ENCODE measurements around the gene SLC22A4. TPM values are rescaled to one million over a fixed set of nuclear protein-coding genes. Genes with fewer than 3 reads are reported as not detected.

SLC22A4 gene
- total and polyA plus RNA-seq, 7 donors: 1.1 to 17.5 (median 2.8) TPM

DNA sequence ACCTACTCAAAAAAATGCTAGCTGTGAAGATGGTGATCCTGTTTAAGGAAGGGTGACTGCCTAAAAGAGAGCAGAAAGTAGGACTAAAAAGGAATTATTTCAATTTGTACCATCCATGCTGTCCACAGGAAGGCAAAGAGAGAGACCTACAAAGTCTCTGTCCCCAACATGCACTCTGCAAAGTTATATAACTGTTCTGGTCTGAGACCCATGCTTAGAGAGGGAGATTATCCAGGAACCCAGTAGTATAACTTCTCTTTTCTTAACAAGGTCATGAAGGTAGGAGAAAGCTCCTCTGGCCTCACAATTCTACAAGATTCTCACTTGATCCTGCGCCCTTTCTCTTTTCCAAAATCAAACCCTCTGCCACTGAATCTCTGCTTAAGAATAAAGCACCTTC, 25.8 kb downstream of the SLC22A4 start:
- Histone ChIP-seq H3K9me3 (no peaks in the 10 kb centered on the region), H3K4me3 (no peak overlapping the region), H3K4me1 (peaks cover 34% of the 10 kb centered on the region), H3K27me3 (ENCODE audit: insufficient read depth in 3 of 3, low read length in 2 of 3) (no peaks in the 10 kb centered on the region), H3K27ac (peak overlapping the region; percentile 87), H3K36me3 (ENCODE audit: insufficient read depth in 1 of 2, low read depth in 1 of 2) (peaks cover 12 to 17% of the 10 kb centered on the region in 2 donors)
- TF ChIP-seq, protein P1, sequence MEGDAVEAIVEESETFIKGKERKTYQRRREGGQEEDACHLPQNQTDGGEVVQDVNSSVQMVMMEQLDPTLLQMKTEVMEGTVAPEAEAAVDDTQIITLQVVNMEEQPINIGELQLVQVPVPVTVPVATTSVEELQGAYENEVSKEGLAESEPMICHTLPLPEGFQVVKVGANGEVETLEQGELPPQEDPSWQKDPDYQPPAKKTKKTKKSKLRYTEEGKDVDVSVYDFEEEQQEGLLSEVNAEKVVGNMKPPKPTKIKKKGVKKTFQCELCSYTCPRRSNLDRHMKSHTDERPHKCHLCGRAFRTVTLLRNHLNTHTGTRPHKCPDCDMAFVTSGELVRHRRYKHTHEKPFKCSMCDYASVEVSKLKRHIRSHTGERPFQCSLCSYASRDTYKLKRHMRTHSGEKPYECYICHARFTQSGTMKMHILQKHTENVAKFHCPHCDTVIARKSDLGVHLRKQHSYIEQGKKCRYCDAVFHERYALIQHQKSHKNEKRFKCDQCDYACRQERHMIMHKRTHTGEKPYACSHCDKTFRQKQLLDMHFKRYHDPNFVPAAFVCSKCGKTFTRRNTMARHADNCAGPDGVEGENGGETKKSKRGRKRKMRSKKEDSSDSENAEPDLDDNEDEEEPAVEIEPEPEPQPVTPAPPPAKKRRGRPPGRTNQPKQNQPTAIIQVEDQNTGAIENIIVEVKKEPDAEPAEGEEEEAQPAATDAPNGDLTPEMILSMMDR (IDR thresholded peaks at IDR 0.05): no peak
- ATAC-seq (no peak), DNase-seq (no peak)
- 87 to 100% (median 97%) methylated on average over 1 of the region's 1 CpG for WGBS, 3 donors
- intact Hi-C loops (cut with DNase I): no loop called here

DNA sequence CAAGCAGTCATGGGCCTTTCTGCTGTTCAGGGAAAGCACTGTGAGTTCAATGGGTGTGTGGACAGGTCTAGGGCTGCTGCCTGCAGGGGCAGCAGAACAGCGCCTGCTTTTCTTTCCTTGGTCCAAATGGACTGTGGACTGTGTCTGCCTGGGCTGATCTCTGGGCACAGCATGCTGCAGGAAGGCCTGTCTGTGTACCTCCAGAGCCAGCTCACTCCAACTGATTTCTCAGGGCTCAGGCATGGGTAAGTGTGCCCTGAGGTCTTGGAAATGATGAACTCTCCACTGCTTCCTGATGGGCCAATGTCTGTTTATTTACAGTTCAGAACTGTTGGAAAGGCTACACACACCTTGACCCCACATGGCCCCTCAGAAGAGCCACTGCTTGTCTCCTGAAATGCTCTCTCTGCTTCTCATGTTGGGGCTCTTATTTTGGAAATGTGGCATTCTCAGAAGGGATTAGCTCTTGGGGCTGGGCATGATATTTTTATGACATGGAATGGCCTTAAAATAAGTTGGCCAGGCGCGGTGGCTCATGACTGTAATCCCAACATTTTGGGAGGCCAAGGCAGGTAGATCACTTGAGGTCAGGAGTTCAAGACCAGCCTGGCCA, 27.0 kb downstream of the SLC22A4 start:
- WGBS, 3 donors: 46 to 83% (median 49%) methylated on average over 3 of the region's 3 CpGs
- TF ChIP-seq, protein P1 (IDR thresholded peaks at IDR 0.05): no peak
- DNase-seq (no peak), ATAC-seq (peak in 2 of 4 donors; percentile 3 to 29)
- Histone ChIP-seq H3K27ac (no peak overlapping the region), H3K9me3 (no peaks in the 10 kb centered on the region), H3K4me1 (peaks cover 34% of the 10 kb centered on the region), H3K27me3 (ENCODE audit: insufficient read depth in 3 of 3, low read length in 2 of 3) (no peaks in the 10 kb centered on the region), H3K36me3 (ENCODE audit: insufficient read depth in 1 of 2, low read depth in 1 of 2) (peaks cover 12 to 21% of the 10 kb centered on the region in 2 donors), H3K4me3 (no peak overlapping the region)
- intact Hi-C loops (cut with DNase I): no loop called here

DNA sequence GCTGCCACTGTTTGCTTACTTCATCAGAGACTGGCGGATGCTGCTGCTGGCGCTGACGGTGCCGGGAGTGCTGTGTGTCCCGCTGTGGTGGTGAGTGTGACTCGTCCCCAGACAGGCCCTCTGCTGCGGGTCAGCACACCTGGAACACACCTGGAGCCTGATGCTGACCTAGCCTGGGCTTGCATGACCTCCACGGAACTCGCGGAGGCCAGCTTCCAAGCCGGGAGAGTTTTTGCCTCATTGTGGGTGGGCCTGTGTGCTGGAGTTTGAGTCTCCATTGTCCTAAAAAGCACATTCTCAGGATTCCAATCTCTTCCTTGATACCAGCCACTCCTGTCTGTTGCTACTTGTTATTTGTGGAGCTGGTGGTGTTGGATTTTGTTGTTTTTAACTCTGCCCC, 28.1 kb downstream of the SLC22A4 start:
- ATAC-seq: no peak
- DNase-seq: no peak
- H3K9me3 ChIP-seq: no peaks in the 10 kb centered on the region
- 74 to 79% (median 76%) methylated on average over 11 of the region's 11 CpGs for WGBS, 3 donors
- peaks cover 32% of the 10 kb centered on the region for H3K4me1 ChIP-seq
- intact Hi-C loops (cut with DNase I): no loop called here
- no peak overlapping the region for H3K4me3 ChIP-seq
- TF ChIP-seq, protein P1 (IDR thresholded peaks at IDR 0.05): no peak
- H3K27me3 ChIP-seq (ENCODE audit: insufficient read depth in 3 of 3, low read length in 2 of 3): no peaks in the 10 kb centered on the region
- H3K36me3 ChIP-seq (ENCODE audit: insufficient read depth in 1 of 2, low read depth in 1 of 2): peaks cover 7 to 25% of the 10 kb centered on the region in 2 donors
- H3K27ac ChIP-seq: no peak overlapping the region

DNA sequence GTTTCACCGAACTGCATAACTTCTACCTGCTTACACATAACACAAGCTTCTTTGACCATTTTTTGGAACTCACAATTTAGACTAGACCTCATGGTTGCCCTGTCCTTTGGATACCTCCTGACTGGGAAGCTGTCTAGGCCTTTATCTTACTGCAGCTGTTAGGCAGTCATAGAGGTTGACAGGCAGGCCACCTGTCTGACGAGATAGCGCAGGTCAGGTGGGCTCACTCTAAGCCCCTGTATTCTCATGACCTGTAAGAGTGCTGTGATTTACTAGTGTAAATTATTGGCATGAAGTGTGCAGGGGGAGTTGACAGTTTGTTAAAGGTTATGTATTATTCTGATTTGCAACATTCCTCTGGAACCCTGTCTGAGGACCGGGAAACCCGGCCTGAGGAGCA, 29.0 kb downstream of the SLC22A4 start:
- ATAC-seq: no peak
- DNase-seq: no peak
- TF ChIP-seq, protein P1 (IDR thresholded peaks at IDR 0.05): no peak
- Histone ChIP-seq H3K27ac (peak overlapping the region; percentile 6), H3K4me3 (no peak overlapping the region), H3K36me3 (ENCODE audit: insufficient read depth in 1 of 2, low read depth in 1 of 2) (peaks cover 7 to 34% of the 10 kb centered on the region in 2 donors), H3K9me3 (no peaks in the 10 kb centered on the region), H3K27me3 (ENCODE audit: insufficient read depth in 3 of 3, low read length in 2 of 3) (no peaks in the 10 kb centered on the region), H3K4me1 (peaks cover 22% of the 10 kb centered on the region)
- WGBS, 3 donors: 81 to 92% (median 88%) methylated on average over 5 of the region's 5 CpGs
- intact Hi-C loops (cut with DNase I): no loop called here

DNA sequence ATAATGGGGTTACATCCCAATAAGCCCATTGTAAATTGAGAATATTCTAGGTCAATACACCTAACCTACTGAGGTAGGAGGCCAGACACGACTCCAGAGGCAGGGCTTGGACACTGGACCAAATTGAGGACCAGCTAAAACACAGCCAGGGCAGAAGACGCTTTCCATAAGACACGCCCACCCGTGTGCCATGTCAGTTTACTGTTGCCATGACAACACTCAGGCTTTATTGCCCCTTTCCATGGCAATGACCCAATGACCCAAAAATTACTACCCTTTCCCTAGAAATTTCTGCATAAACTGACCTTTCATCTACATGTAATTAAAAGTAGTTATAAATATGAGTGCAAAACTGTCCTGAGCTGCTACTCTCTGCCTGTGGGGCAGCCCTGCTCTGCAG, 31.5 kb downstream of the SLC22A4 start:
- H3K27me3 ChIP-seq (ENCODE audit: insufficient read depth in 3 of 3, low read length in 2 of 3): no peaks in the 10 kb centered on the region
- no peak overlapping the region for H3K27ac ChIP-seq
- ATAC-seq (no peak), DNase-seq (no peak)
- intact Hi-C loops (cut with DNase I): no loop called here
- peaks cover 6 to 59% of the 10 kb centered on the region in 2 donors for H3K36me3 ChIP-seq (ENCODE audit: insufficient read depth in 1 of 2, low read depth in 1 of 2)
- 73 to 81% (median 77%) methylated on average over 4 of the region's 4 CpGs for WGBS, 3 donors
- peaks cover 5% of the 10 kb centered on the region for H3K4me1 ChIP-seq
- no peaks in the 10 kb centered on the region for H3K9me3 ChIP-seq
- no peak overlapping the region for H3K4me3 ChIP-seq
- TF ChIP-seq, protein P1 (IDR thresholded peaks at IDR 0.05): no peak

Data from psoas muscle (tissue), 8 donors.